T-helper 17 cell (primary cell): Measurements from ENCODE around the gene SLC25A1. TPM values are rescaled to one million over a fixed set of nuclear protein-coding genes. Genes with fewer than 3 reads are reported as not detected.

ENCODE experiments used
- ATAC-seq: fragments of 150-1000 bp; cut with Tn5 transposase; 2 replicates; pipeline ENCODE4 v1.10.0; 2021; ENCODE audit warnings: mild to moderate bottlenecking, moderate library complexity
- DNase-seq, 3 donors: peaks; one replicate each; pipeline versions ENCODE4 v3.0.0 to v3.0.0-alpha.2; 2020 to 2021
- H3K9me3 ChIP-seq: one replicate; pipeline ENCODE4 v1.7.0; 2013; ENCODE audit warnings: low read length, mild to moderate bottlenecking; ENCODE audit not compliant: control insufficient read depth, poor library complexity, severe bottlenecking
- H3K27ac Mint-ChIP-seq: one replicate; pipeline ENCODE4 v1.8.0; 2022; ENCODE audit warnings: mild to moderate bottlenecking, moderate library complexity, mixed read lengths
- H3K27me3 Mint-ChIP-seq: one replicate; pipeline ENCODE4 v1.8.0; 2022; ENCODE audit warnings: mixed read lengths
- H3K36me3 Mint-ChIP-seq: one replicate; pipeline ENCODE4 v1.8.0; 2022; ENCODE audit warnings: low read depth, mixed read lengths
- H3K4me1 Mint-ChIP-seq: one replicate; pipeline ENCODE4 v1.8.0; 2022; ENCODE audit warnings: mild to moderate bottlenecking, mixed read lengths
- H3K4me3 Mint-ChIP-seq: one replicate; pipeline ENCODE4 v1.8.0; 2022; ENCODE audit warnings: mild to moderate bottlenecking, moderate library complexity, mixed read lengths
- total RNA-seq, 4 donors: library from RNA in 2 of 4; stranded (reverse) in 2 of 4; gene quantifications; one replicate each; pipeline ENCODE4 v1.2.3 and lab custom pipeline; 2022 to 2026

The SLC25A1 gene
- total RNA-seq, 2 donors from 2014 or later: 18.4 to 21.3 TPM

DNA sequence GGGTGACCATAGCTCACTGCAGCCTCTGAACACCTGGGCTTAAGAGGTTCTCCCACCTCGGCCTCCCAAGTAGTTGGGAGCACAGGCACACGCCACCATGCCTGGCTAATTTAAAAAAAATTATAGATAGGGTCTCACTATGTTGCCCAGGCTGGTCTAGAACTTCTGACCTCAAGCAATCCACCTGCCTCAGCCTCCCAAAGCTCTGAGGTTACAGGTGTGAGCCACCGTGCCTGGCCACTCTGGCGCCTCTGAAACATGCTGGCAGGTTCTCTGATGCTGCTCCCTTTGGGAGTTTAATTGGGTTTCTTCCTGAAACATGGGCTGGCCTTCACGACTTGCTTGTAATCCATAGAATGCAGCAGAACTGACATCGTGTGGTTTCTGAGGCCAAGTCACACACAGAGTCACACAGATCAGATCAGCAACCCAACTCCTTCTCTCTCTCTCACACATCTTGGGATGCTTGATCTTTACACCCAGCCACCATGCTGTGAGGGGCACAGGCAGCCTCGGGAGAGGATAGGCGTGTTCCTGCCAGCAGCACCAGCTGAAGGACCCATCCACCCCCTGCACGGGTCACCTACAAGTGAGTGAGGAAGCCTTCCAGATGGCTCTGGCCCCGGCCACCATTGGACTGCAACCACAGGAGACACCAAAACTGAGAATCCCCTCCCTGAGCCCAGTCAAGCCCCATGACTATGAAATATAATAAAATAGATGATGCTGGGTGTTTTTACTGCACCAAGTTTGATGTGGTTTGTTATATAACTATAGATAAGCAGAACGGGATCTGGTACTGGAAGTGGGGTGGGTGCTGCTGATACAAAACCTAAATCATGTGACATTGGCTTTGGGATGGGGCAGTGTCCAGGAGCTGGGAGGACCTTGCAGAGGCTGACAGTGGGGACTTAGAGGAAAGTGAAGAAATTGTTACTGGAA is 25.3 kb downstream of the SLC25A1 start:
- peaks cover 7% of the 10 kb centered on the region for H3K4me1 Mint-ChIP-seq
- H3K9me3 ChIP-seq: no peaks in the 10 kb centered on the region
- ATAC-seq: no peak
- H3K27me3 Mint-ChIP-seq: peaks cover 47% of the 10 kb centered on the region
- DNase-seq: no peak
- H3K36me3 Mint-ChIP-seq: peaks cover 7% of the 10 kb centered on the region
- no peak overlapping the region for H3K27ac Mint-ChIP-seq
- H3K4me3 Mint-ChIP-seq: peak overlapping the region; percentile 22

DNA sequence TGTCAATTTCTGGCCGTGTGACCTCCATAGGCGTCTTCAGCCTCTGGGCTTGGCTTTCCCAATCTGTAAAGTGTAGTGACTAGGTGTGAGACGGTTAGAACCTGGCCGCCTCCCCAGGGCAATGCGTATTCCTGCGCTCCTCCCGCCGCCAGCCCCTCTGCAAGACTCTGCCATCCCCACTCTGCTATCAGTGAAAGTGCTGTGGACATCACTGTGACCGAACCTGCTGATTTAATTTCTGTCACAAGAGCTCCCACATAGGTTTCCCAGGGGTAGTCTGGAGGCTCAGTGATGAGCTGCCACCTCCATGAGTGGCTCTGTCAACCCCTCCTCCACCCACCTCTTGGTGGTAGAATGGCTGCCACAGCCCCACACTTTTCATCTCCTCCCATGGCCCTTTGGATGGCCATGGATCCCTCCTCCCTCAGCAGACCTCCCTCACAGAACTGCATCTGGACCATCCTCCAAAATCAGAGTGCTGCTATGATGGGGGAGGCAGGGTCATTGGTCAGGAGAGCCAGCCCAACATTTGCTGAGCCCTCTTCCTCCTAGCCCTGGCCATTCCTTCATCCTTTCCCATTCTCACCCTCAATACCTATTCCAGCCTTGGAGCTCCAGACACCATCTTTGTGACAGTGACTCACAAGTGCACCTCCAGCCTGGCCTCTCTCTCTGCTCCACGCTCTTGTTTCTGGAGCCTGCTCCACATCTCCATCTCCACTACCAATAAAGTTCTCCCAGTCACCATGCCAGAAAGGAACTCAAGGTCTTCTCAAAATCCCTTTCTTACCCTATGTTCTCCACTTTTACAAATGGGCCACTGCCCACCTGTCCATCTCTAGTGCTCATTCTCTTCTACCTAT is 27.0 kb downstream of the SLC25A1 start:
- Mint-ChIP-seq H3K27ac (no peak overlapping the region), H3K4me3 (peak overlapping the region; percentile 90), H3K4me1 (peaks cover 9% of the 10 kb centered on the region), H3K27me3 (peaks cover 53% of the 10 kb centered on the region), H3K36me3 (peaks cover 7% of the 10 kb centered on the region)
- no peak for ATAC-seq
- no peaks in the 10 kb centered on the region for H3K9me3 ChIP-seq
- no peak for DNase-seq

DNA sequence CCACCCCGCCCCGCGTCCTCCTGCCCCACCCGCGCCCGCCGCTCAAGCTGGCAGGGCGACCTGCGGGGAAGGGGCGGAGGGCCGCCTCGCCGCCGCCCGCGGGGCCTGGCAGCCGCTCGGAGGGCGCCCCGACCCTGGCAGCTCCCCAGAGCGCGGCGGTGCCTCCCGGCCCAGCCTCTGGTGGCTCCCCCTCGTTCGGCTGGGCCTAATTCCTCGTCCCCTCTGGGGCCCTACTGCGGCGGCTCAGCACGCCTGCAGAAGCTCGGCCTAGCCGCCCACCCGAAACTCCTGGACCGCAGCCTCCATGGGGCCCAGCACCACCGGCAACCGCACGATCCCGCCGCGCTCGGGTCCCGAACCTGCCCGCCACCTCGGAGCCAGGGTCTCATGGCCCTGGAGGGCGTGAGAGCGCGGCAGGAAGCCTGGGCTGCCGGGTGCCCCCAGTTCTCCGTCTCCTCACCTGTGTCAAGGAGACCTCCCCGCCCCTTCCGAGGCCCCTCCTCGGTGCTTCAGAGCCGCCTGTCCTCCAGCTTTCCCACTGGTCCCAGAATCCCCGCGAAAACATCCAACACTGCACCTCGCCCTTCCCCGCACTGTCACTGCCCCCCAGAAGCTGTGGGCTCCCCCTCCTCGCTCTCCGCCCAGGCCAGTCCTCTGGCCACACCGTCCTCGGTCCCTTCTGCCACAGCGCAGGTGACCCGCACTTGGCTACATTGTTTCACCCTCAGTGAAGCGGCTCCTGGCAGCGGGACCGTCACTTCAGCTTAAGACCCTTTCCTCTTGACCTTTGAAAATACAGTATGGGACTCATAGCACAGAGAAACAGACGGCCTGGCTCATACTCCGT is 27.8 kb downstream of the SLC25A1 start:
- no peaks in the 10 kb centered on the region for H3K9me3 ChIP-seq
- Mint-ChIP-seq H3K4me1 (peaks cover 9% of the 10 kb centered on the region), H3K27me3 (peaks cover 51% of the 10 kb centered on the region), H3K4me3 (peak overlapping the region; percentile 90), H3K27ac (no peak overlapping the region), H3K36me3 (peaks cover 7% of the 10 kb centered on the region)
- ATAC-seq (no peak), DNase-seq (no peak)

DNA sequence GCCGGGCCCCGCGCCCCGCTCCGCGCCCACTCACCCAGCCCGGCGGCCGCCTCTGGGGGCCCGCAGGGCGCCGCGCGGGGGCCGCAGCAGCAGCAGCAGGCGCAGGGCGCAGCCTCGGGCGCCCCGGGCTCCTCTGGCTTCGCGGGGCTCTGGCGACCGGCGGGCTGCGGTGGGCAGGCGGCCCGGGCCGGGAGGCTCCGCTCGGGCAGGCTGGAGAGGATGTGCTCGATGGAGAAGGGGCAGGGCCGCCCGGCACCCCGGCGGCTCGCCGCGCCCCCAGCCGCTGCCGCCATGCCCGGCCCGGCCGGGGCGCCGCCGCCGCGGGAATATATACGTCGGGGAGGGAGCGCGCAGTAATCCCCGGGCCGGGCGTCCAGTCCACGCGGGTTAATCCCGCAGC is 28.5 kb downstream of the SLC25A1 start, which contains the start of gene GSC2:
Gene GSC2, minus strand, starts transcription at position 302 of the 400 bp plus-strand sequence. Its CDS starts 9 bp downstream, at position 293.
- Mint-ChIP-seq H3K27me3 (peaks cover 49% of the 10 kb centered on the region), H3K27ac (no peak within 1 kb of the TSS), H3K4me1 (peaks cover 9% of the 10 kb centered on the region), H3K4me3 (peak within 1 kb of the TSS; percentile 90), H3K36me3 (peaks cover 7% of the 10 kb centered on the region)
- no peak for DNase-seq
- ATAC-seq: peak; percentile 8
- H3K9me3 ChIP-seq: no peaks in the 10 kb centered on the region

DNA sequence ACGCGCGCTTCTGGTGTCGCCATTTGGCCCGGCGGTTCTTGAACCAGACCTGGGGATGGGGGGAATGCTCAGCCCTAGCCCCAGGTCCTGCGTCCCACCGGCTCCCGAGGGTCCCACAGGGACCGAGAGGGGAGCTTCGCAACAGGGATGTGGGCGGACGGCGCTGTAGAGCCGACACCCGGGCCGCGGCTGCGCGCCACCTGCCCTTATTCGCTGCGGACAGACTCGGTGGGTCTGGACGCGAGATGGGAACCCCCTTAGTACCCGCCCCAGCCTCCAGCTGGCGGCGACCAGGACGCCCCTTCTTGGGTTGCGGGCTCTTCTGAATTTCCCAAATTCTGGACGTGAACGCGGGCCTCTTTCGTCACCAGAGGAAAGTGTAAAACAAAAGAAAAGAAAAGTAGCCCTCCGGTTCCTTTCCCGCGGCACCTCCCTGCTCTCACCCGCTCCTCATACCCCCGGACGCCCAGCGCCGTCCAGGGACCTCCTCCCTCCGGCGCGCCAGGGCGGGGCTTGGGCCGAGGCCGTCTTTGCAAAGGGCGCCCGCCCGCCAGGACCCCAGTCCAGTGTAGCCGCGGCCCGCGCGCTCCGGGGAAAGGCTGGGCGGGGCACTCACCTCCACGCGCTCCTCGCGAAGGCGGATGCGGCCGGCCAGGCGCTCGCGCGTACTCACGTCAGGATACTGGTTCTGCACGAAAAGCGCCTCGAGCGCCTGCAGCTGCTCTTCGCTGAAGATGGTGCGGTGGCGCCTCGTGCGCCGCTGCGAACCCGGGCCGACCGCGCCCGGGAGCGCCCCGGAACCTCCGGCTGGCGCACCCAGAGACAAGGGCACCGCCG is 29.3 kb downstream of the SLC25A1 start:
- peak; percentile 27 for ATAC-seq
- Mint-ChIP-seq H3K4me1 (peaks cover 15% of the 10 kb centered on the region), H3K27me3 (peaks cover 45% of the 10 kb centered on the region), H3K4me3 (peak overlapping the region; percentile 75), H3K27ac (no peak overlapping the region), H3K36me3 (peaks cover 11% of the 10 kb centered on the region)
- peak in 1 of 3 donors; percentile 18 for DNase-seq
- no peaks in the 10 kb centered on the region for H3K9me3 ChIP-seq

DNA sequence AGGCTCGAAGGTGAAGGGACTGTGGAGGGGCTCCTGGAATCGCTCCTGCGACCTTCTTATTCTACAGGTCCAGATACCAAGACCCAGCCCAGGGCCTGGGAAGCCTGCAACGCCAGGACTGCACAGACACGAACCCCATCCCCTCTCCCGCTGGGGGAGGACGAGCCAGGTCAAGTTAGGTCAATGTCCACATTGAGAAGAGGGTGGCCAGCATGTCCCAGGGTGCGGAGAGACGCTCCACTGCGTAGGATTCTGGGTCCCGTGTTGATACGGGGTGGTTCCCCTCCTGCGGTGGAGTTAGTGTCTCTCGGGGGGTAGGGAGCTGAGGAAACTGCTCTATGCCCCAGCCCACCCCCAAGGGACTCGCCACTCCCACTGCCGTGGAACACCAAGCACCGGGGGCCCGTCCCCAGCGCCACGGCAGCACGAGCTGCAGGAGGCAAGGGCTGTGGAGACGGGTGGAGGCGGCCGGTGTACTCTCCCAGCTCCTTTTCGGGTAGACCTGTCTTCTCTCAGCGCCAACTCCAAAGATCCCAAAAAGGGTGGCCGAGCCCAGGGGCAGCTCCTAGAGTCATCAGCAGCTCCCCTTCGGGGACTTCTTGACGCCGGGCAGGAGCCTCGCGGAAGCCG is 30.0 kb downstream of the SLC25A1 start:
- Mint-ChIP-seq H3K4me3 (peak overlapping the region; percentile 75), H3K27me3 (peaks cover 41% of the 10 kb centered on the region), H3K36me3 (peaks cover 14% of the 10 kb centered on the region), H3K27ac (no peak overlapping the region), H3K4me1 (peaks cover 20% of the 10 kb centered on the region)
- H3K9me3 ChIP-seq: no peaks in the 10 kb centered on the region
- ATAC-seq (no peak), DNase-seq (no peak)

DNA sequence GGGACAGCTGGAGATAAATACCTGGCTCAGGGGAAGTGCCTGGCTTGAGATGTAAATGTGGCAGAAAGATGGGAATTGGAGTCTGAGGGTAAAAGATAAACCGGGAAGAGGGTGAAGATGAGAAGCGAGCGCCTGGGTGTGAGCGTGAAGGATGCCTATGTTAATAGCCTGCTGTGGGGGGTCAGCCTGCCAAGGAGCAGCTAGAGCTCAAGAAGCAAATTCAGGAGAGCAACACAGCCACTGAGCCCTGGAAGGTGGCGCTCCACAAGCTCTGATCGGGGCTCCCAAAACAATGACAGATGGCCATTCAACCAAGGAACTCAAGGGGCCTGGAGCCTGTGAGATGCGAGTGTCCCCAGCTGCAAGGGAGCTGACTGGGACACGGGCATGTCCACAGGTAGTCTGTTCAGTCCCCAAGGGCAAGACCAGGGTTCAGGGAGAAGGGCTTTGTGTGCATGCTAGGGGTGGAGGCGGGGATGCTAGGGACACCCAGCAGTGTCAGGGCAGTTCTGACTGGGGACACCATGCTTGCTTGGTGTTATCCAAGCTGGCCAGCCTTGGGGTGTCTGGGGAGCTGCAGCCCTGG is 31.2 kb downstream of the SLC25A1 start:
- H3K27ac Mint-ChIP-seq: peak overlapping the region; percentile 70
- ATAC-seq (no peak), DNase-seq (no peak)
- H3K27me3 Mint-ChIP-seq: peaks cover 32% of the 10 kb centered on the region
- H3K4me1 Mint-ChIP-seq: peaks cover 22% of the 10 kb centered on the region
- H3K9me3 ChIP-seq: no peaks in the 10 kb centered on the region
- H3K36me3 Mint-ChIP-seq: peaks cover 14% of the 10 kb centered on the region
- no peak overlapping the region for H3K4me3 Mint-ChIP-seq

DNA sequence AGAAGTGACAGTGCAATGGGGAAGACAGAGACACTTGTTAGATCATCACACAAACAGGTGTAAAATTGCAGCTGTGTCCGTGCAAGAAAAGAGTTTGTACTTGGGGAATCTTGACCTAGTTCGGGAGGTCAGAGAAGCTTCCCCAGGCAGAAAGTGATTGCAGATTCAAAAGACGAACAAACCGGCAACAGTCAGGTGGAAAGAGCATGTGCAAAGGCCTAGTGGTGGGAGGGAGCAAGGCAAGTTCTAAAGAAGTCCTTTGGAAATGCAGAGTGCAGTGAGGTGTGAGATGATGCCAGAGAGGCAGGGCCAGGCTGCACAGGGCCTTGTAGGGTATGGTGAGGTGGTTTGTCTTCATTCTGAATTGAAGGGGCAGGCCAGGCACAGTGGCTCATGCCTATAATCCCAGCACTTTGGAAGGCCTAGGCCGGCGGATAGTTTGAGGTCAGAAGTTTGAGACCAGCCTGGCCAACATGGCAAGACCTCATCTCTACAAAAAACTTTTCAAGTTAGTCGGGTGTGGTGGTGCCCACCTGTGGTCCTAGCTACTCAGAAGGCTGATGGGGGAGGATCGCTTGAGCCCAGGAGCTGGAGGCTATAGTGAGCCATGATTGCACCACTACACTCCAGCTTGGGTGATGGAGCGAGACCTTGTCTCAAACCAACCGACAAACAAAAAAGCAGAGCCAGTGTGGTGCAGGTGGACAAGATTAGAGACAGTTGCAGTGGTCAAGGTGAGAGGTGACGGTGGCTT is 32.1 kb downstream of the SLC25A1 start:
- H3K4me3 Mint-ChIP-seq: peak overlapping the region; percentile 36
- peaks cover 25% of the 10 kb centered on the region for H3K27me3 Mint-ChIP-seq
- no peaks in the 10 kb centered on the region for H3K9me3 ChIP-seq
- peaks cover 22% of the 10 kb centered on the region for H3K4me1 Mint-ChIP-seq
- peaks cover 11% of the 10 kb centered on the region for H3K36me3 Mint-ChIP-seq
- DNase-seq (no peak), ATAC-seq (no peak)
- peak overlapping the region; percentile 70 for H3K27ac Mint-ChIP-seq

DNA sequence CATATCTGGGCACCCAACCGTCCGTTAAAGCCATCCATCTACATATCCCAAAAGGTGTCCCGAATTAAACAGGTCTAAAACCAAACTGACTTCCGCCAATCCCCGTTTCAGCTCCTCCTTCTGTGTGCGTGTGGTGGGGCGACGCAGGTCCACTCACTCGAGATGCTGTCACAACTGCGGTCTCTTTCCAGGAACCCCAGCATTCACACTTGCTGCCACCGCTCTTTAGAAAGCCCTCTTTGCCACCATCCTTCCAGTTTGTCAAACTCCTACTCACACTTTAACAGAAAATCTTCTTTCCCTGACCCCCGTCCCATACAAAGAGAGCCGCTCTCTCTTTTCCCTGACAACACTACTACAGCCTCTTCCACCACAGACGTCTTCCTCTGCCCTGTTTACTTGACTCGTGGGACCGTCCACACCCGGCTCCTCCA is 34.6 kb downstream of the SLC25A1 start:
- DNase-seq: no peak
- H3K27me3 Mint-ChIP-seq: peaks cover 15% of the 10 kb centered on the region
- peak overlapping the region; percentile 99 for H3K27ac Mint-ChIP-seq
- peaks cover 17% of the 10 kb centered on the region for H3K4me1 Mint-ChIP-seq
- H3K9me3 ChIP-seq: no peaks in the 10 kb centered on the region
- H3K4me3 Mint-ChIP-seq: peak overlapping the region; percentile 100
- ATAC-seq: peak; percentile 18
- peaks cover 8% of the 10 kb centered on the region for H3K36me3 Mint-ChIP-seq

DNA sequence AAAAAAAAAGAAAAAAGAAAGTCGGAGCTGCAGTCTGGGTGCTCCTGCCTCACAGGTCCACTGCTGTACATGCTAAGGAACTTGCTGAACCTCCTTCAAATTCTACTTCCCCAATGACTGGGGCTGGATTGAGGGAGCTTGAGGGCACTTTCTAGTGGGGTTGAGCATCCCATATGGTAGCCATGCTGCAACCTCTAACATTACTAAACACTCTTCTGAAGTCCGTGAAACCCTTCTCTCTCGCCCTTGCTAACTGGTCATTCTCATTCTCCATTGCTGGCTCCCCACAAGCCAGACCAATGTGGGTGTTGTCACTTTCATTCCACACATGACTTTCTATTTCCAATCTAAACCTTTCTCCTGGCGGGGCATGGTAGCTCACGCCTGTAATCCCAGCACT is 35.3 kb downstream of the SLC25A1 start:
- peak overlapping the region; percentile 100 for H3K4me3 Mint-ChIP-seq
- peaks cover 17% of the 10 kb centered on the region for H3K4me1 Mint-ChIP-seq
- H3K36me3 Mint-ChIP-seq: peaks cover 8% of the 10 kb centered on the region
- H3K9me3 ChIP-seq: no peaks in the 10 kb centered on the region
- peaks cover 12% of the 10 kb centered on the region for H3K27me3 Mint-ChIP-seq
- DNase-seq: no peak
- no peak for ATAC-seq
- peak overlapping the region; percentile 99 for H3K27ac Mint-ChIP-seq

DNA sequence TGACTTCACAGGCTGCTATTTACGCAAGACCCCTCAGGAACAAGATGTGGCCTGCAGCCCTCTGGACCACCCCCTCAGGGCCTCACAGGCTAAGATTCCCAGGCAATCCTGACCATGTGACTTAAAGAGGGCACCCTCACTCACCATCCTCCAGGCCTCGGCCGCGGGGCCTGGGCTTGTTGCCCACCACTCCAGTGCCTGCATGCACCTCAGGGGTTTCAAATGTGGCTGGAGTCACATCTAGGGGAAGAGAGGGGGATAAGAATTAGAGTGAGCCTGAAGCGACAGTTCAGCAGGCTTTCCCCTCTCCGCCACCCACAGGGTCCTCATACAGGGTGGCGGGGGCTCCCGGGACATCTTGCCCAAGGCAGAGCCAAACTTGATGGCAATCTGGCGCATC is 36.1 kb downstream of the SLC25A1 start:
- ATAC-seq: no peak
- H3K9me3 ChIP-seq: no peaks in the 10 kb centered on the region
- H3K27me3 Mint-ChIP-seq: peaks cover 11% of the 10 kb centered on the region
- peaks cover 17% of the 10 kb centered on the region for H3K4me1 Mint-ChIP-seq
- DNase-seq: no peak
- H3K36me3 Mint-ChIP-seq: peaks cover 8% of the 10 kb centered on the region
- H3K4me3 Mint-ChIP-seq: peak overlapping the region; percentile 15
- H3K27ac Mint-ChIP-seq: no peak overlapping the region
